Fibroblast of lung (primary cell): ENCODE results near the gene ABHD10. TPM values are rescaled to one million over a fixed set of nuclear protein-coding genes. Genes with fewer than 3 reads are reported as not detected.

Experiments
- DNase-seq, 2 donors: peaks; one replicate each; pipeline versions ENCODE4 v3.0.0 to v3.0.0-alpha.2; 2010; ENCODE audit warnings: low read depth in 2 of 2
- H2AFZ ChIP-seq: 2 replicates; pipeline ENCODE4 v1.5.1; 2012; ENCODE audit warnings: low read length, control low read depth, inconsistent platforms
- H3K27ac ChIP-seq: 2 replicates; pipeline ENCODE4 v1.5.1; 2011; ENCODE audit warnings: low read length, control low read depth; ENCODE audit not compliant: insufficient read depth
- H3K27me3 ChIP-seq: 2 replicates; pipeline ENCODE4 v1.5.1; 2011; ENCODE audit warnings: mild to moderate bottlenecking, low read length; ENCODE audit not compliant: control insufficient read depth, insufficient read depth
- H3K36me3 ChIP-seq: 2 replicates; pipeline ENCODE4 v1.5.1; 2011; ENCODE audit warnings: low read length; ENCODE audit not compliant: control insufficient read depth, insufficient read depth
- H3K4me1 ChIP-seq: 2 replicates; pipeline ENCODE4 v1.5.1; 2011; ENCODE audit warnings: low read length; ENCODE audit not compliant: control insufficient read depth, insufficient read depth; ENCODE audit errors: extremely low read depth
- H3K4me2 ChIP-seq: 2 replicates; pipeline ENCODE4 v1.5.1; 2011; ENCODE audit warnings: low read length, control low read depth; ENCODE audit not compliant: insufficient read depth; ENCODE audit errors: extremely low read depth
- H3K4me3 ChIP-seq, 4 experiments: fragments of 200-600 bp in 1 of 4; sonication (generic) in 1 of 4; replicated peaks in 1 of 4; 2 replicates each; pipeline ENCODE4 v1.5.1; 2011 to 2016; ENCODE audit warnings: low read length in 4 of 4, low read depth in 3 of 4, mild to moderate bottlenecking in 3 of 4, control low read depth in 2 of 4, inconsistent platforms in 1 of 4, mixed read lengths in 1 of 4; ENCODE audit not compliant: insufficient read depth in 1 of 4; ENCODE audit errors: control extremely low read depth in 1 of 4
- H3K79me2 ChIP-seq: 2 replicates; pipeline ENCODE4 v1.5.1; 2012; ENCODE audit warnings: mild to moderate bottlenecking, low read length, inconsistent platforms; ENCODE audit not compliant: control insufficient read depth, insufficient read depth
- H3K9ac ChIP-seq: 2 replicates; pipeline ENCODE4 v1.5.1; 2011; ENCODE audit warnings: mild to moderate bottlenecking, low read length, control low read depth; ENCODE audit not compliant: insufficient read depth
- H3K9me3 ChIP-seq: 2 replicates; pipeline ENCODE4 v1.5.1; 2012; ENCODE audit warnings: low read depth, low read length; ENCODE audit not compliant: control insufficient read depth, insufficient read depth
- H4K20me1 ChIP-seq: 2 replicates; pipeline ENCODE4 v1.5.1; 2011; ENCODE audit warnings: low read length; ENCODE audit not compliant: control insufficient read depth, insufficient read depth; ENCODE audit errors: extremely low read depth
- EZH2 ChIP-seq: IDR thresholded peaks from 2 replicates; pipeline ENCODE4 v1.5.1; 2012; ENCODE audit warnings: low read length, control low read depth, mild to moderate bottlenecking; ENCODE audit errors: missing control alignments
- polyA plus RNA-seq, 2 donors: library from polyadenylated mRNA; depleted of rRNA in 1 of 2; stranded (reverse) in 1 of 2; unstranded in 1 of 2; fragments of >200 nt; gene quantifications; 2 replicates each; pipeline ENCODE4 v1.2.1, GENCODE V29; 2011 to 2012; ENCODE audit warnings: missing spikeins in 1 of 2
- total RNA-seq: library from RNA; depleted of rRNA; stranded (reverse); fragments of >200 nt; gene quantifications from 2 replicates; pipeline ENCODE4 v1.2.1, GENCODE V29; 2014
- TF ChIP-seq, protein P1 (sequence below), 2 donors: IDR thresholded peaks in 1 of 2; conservative IDR thresholded peaks in 1 of 2; 1 replicate in 1 of 2; 2 replicates in 1 of 2; pipeline ENCODE4 v1.5.1; 2011 to 2012; ENCODE audit warnings: low read length in 2 of 2, control low read depth in 1 of 2, inconsistent platforms in 1 of 2, low read depth in 1 of 2, mild to moderate bottlenecking in 1 of 2

The ABHD10 gene
- total and polyA plus RNA-seq, 2 donors (not counting 1 experiment from before 2014, with no cell fraction given): 29.8 to 48.6 TPM

DNA sequence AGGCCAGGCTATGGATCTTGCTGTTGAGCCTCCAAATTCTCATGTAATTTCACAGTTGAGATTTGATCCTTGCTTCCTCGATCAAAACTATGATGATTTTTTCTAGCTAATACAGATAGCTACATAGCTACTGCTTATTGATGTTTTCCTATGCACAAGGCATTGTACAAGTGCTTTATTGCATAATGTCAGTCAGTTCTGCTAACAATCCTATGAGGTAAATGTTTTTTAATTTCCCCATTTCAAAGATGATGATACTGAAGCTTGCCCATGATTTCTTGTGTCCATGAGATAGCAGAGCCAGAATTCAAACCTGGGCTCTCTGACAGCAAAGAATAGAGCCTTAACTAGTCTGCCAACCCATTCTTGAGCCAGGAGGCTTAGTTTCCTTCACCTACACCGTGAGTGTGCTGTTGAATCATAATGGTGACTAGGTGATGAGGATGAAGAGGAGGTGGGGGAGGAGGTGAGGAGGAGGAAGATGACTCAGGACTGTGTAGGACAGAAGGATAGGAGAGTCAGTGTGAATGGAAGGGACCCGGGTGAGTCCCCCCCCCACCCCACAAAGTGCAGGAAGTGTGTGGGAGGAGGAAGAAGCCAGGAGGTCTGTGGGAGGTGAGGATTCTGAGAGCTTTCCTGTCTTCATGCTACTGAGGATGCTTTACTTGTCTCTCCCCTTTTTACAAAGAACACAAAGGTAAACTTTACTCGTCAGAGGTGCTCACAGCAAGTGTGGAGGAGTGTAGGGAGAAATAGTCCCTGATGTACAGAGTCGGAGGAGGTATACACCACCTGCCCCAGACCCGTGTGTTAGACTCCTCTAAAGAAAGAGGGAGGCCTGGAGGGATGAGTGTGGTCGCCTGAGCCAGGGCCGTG, 23.5 kb downstream of the ABHD10 start:
- Histone ChIP-seq H3K4me1 (no peaks in the 10 kb centered on the region), H4K20me1 (no peaks in the 10 kb centered on the region), H3K4me2 (no peak overlapping the region), H2AFZ (no peak overlapping the region), H3K79me2 (no peaks in the 10 kb centered on the region), H3K9ac (no peak overlapping the region), H3K4me3 (no peak overlapping the region), H3K27ac (no peak overlapping the region), H3K27me3 (no peaks in the 10 kb centered on the region), H3K36me3 (no peaks in the 10 kb centered on the region), H3K9me3 (no peaks in the 10 kb centered on the region)
- peak in 1 of 2 donors; percentile 76 for DNase-seq
- TF ChIP-seq, protein P1, sequence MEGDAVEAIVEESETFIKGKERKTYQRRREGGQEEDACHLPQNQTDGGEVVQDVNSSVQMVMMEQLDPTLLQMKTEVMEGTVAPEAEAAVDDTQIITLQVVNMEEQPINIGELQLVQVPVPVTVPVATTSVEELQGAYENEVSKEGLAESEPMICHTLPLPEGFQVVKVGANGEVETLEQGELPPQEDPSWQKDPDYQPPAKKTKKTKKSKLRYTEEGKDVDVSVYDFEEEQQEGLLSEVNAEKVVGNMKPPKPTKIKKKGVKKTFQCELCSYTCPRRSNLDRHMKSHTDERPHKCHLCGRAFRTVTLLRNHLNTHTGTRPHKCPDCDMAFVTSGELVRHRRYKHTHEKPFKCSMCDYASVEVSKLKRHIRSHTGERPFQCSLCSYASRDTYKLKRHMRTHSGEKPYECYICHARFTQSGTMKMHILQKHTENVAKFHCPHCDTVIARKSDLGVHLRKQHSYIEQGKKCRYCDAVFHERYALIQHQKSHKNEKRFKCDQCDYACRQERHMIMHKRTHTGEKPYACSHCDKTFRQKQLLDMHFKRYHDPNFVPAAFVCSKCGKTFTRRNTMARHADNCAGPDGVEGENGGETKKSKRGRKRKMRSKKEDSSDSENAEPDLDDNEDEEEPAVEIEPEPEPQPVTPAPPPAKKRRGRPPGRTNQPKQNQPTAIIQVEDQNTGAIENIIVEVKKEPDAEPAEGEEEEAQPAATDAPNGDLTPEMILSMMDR (conservative IDR thresholded peaks at IDR 0.05 in 1 of 2, IDR thresholded peaks at IDR 0.05 in 1 of 2; ENCODE audit: low read depth in 1 of 2, low read length in 2 of 2): no peak

DNA sequence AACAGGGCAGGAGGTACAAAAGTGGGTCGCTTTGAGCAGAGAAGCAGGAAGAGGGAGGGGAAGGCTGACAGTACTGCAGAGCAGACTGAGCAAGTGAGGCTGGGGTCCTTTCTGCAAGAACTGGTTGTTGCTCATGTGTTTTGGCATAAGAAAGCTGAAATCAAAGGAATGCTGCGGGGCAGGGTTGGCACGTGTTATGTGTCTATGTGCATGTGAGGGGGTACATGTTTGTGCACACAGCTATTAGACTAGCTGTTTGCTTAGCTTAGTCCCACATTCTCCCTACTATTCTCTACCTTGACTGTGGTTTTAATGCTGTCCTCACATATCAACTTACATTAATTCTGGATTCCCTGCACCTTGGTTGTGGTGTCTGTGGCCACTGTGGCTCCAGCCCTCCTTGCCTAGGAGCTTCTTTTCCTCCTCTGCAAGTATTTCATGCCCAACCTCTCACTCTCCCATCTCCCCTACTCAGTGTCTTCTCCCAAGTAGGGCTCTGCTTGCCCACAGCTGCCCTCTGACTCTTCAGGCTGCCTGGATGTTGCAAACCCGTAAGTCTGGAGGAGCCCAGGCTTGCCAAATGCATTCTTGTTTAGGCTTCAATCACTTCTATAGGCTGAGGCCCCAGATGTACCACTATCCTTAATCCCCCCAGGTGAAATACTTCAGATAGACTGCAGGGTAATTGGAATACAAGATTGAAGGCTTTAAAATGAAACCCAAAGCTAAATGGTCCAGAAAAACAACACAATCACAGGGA, 24.7 kb downstream of the ABHD10 start:
- Histone ChIP-seq H4K20me1 (no peaks in the 10 kb centered on the region), H3K4me3 (no peak overlapping the region), H3K9me3 (no peaks in the 10 kb centered on the region), H2AFZ (no peak overlapping the region), H3K79me2 (no peaks in the 10 kb centered on the region), H3K27me3 (no peaks in the 10 kb centered on the region), H3K4me1 (no peaks in the 10 kb centered on the region), H3K36me3 (no peaks in the 10 kb centered on the region), H3K9ac (no peak overlapping the region), H3K27ac (no peak overlapping the region), H3K4me2 (no peak overlapping the region)
- no peak for TF ChIP-seq EZH2
- TF ChIP-seq, protein P1 (conservative IDR thresholded peaks at IDR 0.05 in 1 of 2, IDR thresholded peaks at IDR 0.05 in 1 of 2; ENCODE audit: low read depth in 1 of 2, low read length in 2 of 2): no peak
- DNase-seq: no peak

DNA sequence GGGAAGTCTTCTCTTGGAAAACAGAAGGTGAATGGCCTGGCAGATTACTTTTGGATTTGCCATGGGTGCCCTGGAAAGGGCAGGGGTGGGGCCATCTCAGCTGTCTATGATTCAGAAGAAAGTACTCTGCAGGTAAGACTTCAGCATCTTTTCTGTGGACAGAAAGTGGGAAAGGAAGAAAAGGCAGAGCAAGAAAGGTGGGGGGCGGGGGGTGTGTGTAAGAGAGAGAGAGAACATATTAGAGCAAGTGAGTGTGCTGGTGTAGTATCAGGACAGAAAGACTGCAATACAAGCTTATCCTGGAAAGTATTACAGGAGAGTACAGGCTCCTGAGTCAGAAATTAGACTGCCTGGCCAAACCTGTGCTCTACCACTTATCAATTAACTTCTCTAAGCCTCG, 25.4 kb downstream of the ABHD10 start:
- Histone ChIP-seq H3K4me2 (no peak overlapping the region), H3K9me3 (no peaks in the 10 kb centered on the region), H3K4me1 (no peaks in the 10 kb centered on the region), H3K9ac (no peak overlapping the region), H3K27ac (no peak overlapping the region), H3K4me3 (no peak overlapping the region), H3K79me2 (no peaks in the 10 kb centered on the region), H4K20me1 (no peaks in the 10 kb centered on the region), H3K27me3 (no peaks in the 10 kb centered on the region), H2AFZ (no peak overlapping the region), H3K36me3 (no peaks in the 10 kb centered on the region)
- TF ChIP-seq, protein P1 (conservative IDR thresholded peaks at IDR 0.05 in 1 of 2, IDR thresholded peaks at IDR 0.05 in 1 of 2; ENCODE audit: low read depth in 1 of 2, low read length in 2 of 2): no peak
- TF ChIP-seq EZH2: no peak
- no peak for DNase-seq
